K562 (cell line): ENCODE results near the gene PDE4D. TPM values are rescaled to one million over a fixed set of nuclear protein-coding genes. Genes with fewer than 3 reads are reported as not detected.

ENCODE experiments used
- ATAC-seq: fragments of 200-7000 bp; cut with Tn5 transposase; 3 replicates; pipeline ENCODE4 v1.9.1; 2020; ENCODE audit warnings: moderate library complexity
- BruUV-seq: library from RNA; stranded (reverse); fragments of 400-500 nt; replicated peaks from 2 replicates; lab custom pipeline; 2021; lab: Mats Ljungman, UMichigan
- CTCF ChIA-PET: fragments of 300-600 bp; formaldehyde crosslinking; extraction: SDS; loops from one replicate; lab custom pipeline; 2021; ENCODE audit warnings: low intra/inter-chr PET ratio; lab: Yijun Ruan, JAX
- POLR2A ChIA-PET: fragments of 300-600, 350-650 bp; sonication (Branson Sonifier 250); formaldehyde crosslinking; extraction: SDS; loops from one replicate; lab custom pipeline; 2021; ENCODE audit warnings: antibody characterized with exemption, inconsistent platforms; lab: Yijun Ruan, JAX
- DNase-seq, 4 experiments: peaks; one replicate each; pipeline versions ENCODE4 v3.0.0 to v3.0.0-alpha.2; 2011 to 2018; ENCODE audit warnings: low spot score in 3 of 4, mixed read lengths in 3 of 4; ENCODE audit errors: extremely low read depth in 1 of 4
- FAIRE-seq: peaks from 2 replicates; lab custom pipeline; 2011; peaks lifted over from hg19 to GRCh38; lab: Jason Lieb, UNC
- H2AFZ ChIP-seq: 2 replicates; pipeline ENCODE4 v1.6.0; 2011; ENCODE audit warnings: low read depth, low read length, control low read depth, inconsistent platforms
- H3K27ac ChIP-seq: fragments of 200-600 bp; 3 replicates; pipeline ENCODE4 v1.8.0; 2011; ENCODE audit warnings: low read depth, mild to moderate bottlenecking, control low read depth, inconsistent platforms, low read length, moderate library complexity, mixed read lengths; ENCODE audit errors: extremely low read depth
- H3K27me3 ChIP-seq, 2 experiments: fragments of 300-600 bp in 1 of 2; 2 replicates in 1 of 2; 3 replicates in 1 of 2; pipeline versions ENCODE4 v1.6.0 to v1.8.0; 2011; ENCODE audit warnings: inconsistent platforms in 2 of 2, low read length in 2 of 2, mild to moderate bottlenecking in 1 of 2, mixed read lengths in 1 of 2, moderate library complexity in 1 of 2; ENCODE audit not compliant: control insufficient read depth in 2 of 2, insufficient read depth in 2 of 2
- H3K36me3 ChIP-seq: fragments of 300-600 bp; 3 replicates; pipeline ENCODE4 v1.8.0; 2011; ENCODE audit warnings: mild to moderate bottlenecking, low read length, inconsistent platforms; ENCODE audit not compliant: control insufficient read depth, insufficient read depth
- H3K4me1 ChIP-seq, 2 experiments: fragments of 200-600 bp in 1 of 2; replicated peaks in 1 of 2; 2 replicates in 1 of 2; 3 replicates in 1 of 2; pipeline versions ENCODE4 v1.5.1 to v1.8.0; 2011; ENCODE audit warnings: inconsistent platforms in 2 of 2, low read length in 2 of 2, mild to moderate bottlenecking in 1 of 2, mixed read lengths in 1 of 2, moderate library complexity in 1 of 2; ENCODE audit not compliant: control insufficient read depth in 2 of 2, insufficient read depth in 2 of 2
- H3K4me2 ChIP-seq: 2 replicates; pipeline ENCODE4 v1.6.1; 2011; ENCODE audit warnings: low read length, control low read depth, inconsistent platforms, mixed read lengths; ENCODE audit not compliant: insufficient read depth
- H3K4me3 ChIP-seq: fragments of 200-600 bp; sonication (generic), shearing (Covaris generic); 2 replicates; pipeline ENCODE4 v1.5.1; 2016; ENCODE audit warnings: control low read depth, inconsistent platforms
- H3K79me2 ChIP-seq: fragments of 200-600 bp; 3 replicates; pipeline ENCODE4 v1.8.0; 2011; ENCODE audit warnings: low read length, inconsistent platforms; ENCODE audit not compliant: control insufficient read depth, insufficient read depth
- H3K9ac ChIP-seq, 2 experiments: 2 replicates each; pipeline versions ENCODE4 v1.6.0 to v1.6.1; 2011; ENCODE audit warnings: low read depth in 2 of 2, low read length in 2 of 2, control low read depth in 1 of 2, inconsistent platforms in 1 of 2, mild to moderate bottlenecking in 1 of 2, mixed read lengths in 1 of 2; ENCODE audit not compliant: insufficient read depth in 1 of 2
- H3K9me1 ChIP-seq: one replicate; pipeline ENCODE4 v1.6.0; 2011; ENCODE audit warnings: inconsistent platforms, mild to moderate bottlenecking, low read length, moderate library complexity; ENCODE audit not compliant: control insufficient read depth, insufficient read depth
- H3K9me3 ChIP-seq: replicated peaks from 2 replicates; pipeline ENCODE4 v1.5.1; 2011; ENCODE audit warnings: low read depth, low read length, inconsistent platforms; ENCODE audit not compliant: control insufficient read depth, insufficient read depth
- H4K20me1 ChIP-seq: replicated peaks from 2 replicates; pipeline ENCODE4 v1.6.1; 2011; ENCODE audit warnings: low read length, inconsistent platforms, mixed read lengths; ENCODE audit not compliant: control insufficient read depth, insufficient read depth
- C11orf30 ChIP-seq: fragments of 450-650 bp; IDR thresholded peaks from 2 replicates; pipeline ENCODE4 v1.6.1; 2016; ENCODE audit warnings: low read depth, mild to moderate bottlenecking
- FOXJ3 ChIP-seq: sonication (generic); formaldehyde crosslinking; IDR thresholded peaks from 2 replicates; pipeline ENCODE4 v1.4.0; 2020; ENCODE audit warnings: mild to moderate bottlenecking, missing genetic modification reagents
- MAFF ChIP-seq: IDR thresholded peaks from 2 replicates; pipeline ENCODE4 v1.6.1; 2012; ENCODE audit warnings: low read length, improper control_type of control experiment
- MAFG ChIP-seq: fragments of 450-650 bp; conservative IDR thresholded peaks from 2 replicates; pipeline ENCODE4 v1.6.1; 2016; ENCODE audit warnings: missing genetic modification characterization, missing compliant biosample characterization
- MAFK ChIP-seq: IDR thresholded peaks from 2 replicates; pipeline ENCODE4 v1.6.1; 2011; ENCODE audit warnings: low read length, improper control_type of control experiment
- NKRF ChIP-seq: fragments of 450-650 bp; IDR thresholded peaks from 2 replicates; pipeline ENCODE4 v1.6.1; 2016; ENCODE audit warnings: borderline replicate concordance
- SREBF2 ChIP-seq: sonication (generic); formaldehyde crosslinking; IDR thresholded peaks from 2 replicates; pipeline ENCODE4 v1.4.0; 2020; ENCODE audit warnings: mild to moderate bottlenecking, missing genetic modification reagents
- ZNF316 ChIP-seq: fragments of 450-650 bp; IDR thresholded peaks from 2 replicates; pipeline ENCODE4 v1.6.1; 2016
- ZNF668 ChIP-seq: fragments of 250-450 bp; sonication (Bioruptor Pico); IDR thresholded peaks from 2 replicates; pipeline ENCODE4 v1.8.0; 2022; ENCODE audit warnings: mild to moderate bottlenecking, inconsistent platforms
- in situ Hi-C: fragments of 300-500 bp; cut with MboI; formaldehyde crosslinking; loops from 4 replicates; pipeline ENCODE4 v1.15.0; 2018; ENCODE audit warnings: inconsistent platforms, mixed read lengths
- intact Hi-C: fragments of 100-400 bp; cut with micrococcal nuclease; formaldehyde crosslinking; loops from 2 replicates; pipeline ENCODE4 v1.14.2; 2022
- polyA plus RNA-seq, 8 experiments: library from polyadenylated mRNA; depleted of rRNA in 4 of 8; stranded (reverse) in 5 of 8; unstranded in 3 of 8; fragments of >200 nt; fragmentation: Nextera tagmentation in 2 of 8; fragmentation: Illumina TruSeq in 1 of 8; extraction: Ambion mirVana in 2 of 8; extraction: Trizol in 1 of 8; gene quantifications; 2 replicates each; pipeline versions ENCODE4 v1.2.1 to v1.2.3, GENCODE V29; 2011 to 2014; ENCODE audit warnings: inconsistent platforms in 1 of 8, missing spikeins in 1 of 8
- total RNA-seq, 7 experiments: library from RNA; depleted of rRNA in 6 of 7; stranded (reverse); fragments of >200 nt in 6 of 7; fragmentation: Illumina TruSeq in 2 of 7; extraction: Trizol in 2 of 7; gene quantifications; 2 replicates each; pipeline versions ENCODE4 v1.2.1 to v1.2.3, GENCODE V29; 2011 to 2021; ENCODE audit warnings: low replicate concordance in 1 of 7

PDE4D gene
- total and polyA plus RNA-seq, 9 of the 15 experiments (the other 6 are each of a cell fraction or from before 2014, with no cell fraction given) = 0.04 to 0.46 (median 0.13) TPM

- Histone ChIP-seq H4K20me1 (no peaks in the 10 kb centered on the region), H3K9ac (no peak overlapping the region), H3K4me2 (no peak overlapping the region), H3K4me3 (no peak overlapping the region), H3K9me3 (no peaks in the 10 kb centered on the region), H3K9me1 (no peaks in the 10 kb centered on the region), H3K27me3 (no peaks in the 10 kb centered on the region), H3K4me1 (no peaks in the 10 kb centered on the region), H3K36me3 (no peaks in the 10 kb centered on the region), H3K79me2 (no peaks in the 10 kb centered on the region)
- ChIA-PET POLR2A (no interaction called here), CTCF (no interaction called here)
- no TSS peak for BruUV-seq
- intact Hi-C loops = no loop called here
- DNase-seq (no peak), ATAC-seq (no peak), FAIRE-seq (no peak)
- in situ Hi-C loops = no loop called here
- TF ChIP-seq MAFG (tag) (peak; percentile 50), ZNF668 (CRISPR knock-in tag) (no peak), MAFK (peak; percentile 41; the same call in 1 of the 2 replicates), C11orf30 (0 out of 2 replicates have a peak, but pooled peaks have one; percentile 15), SREBF2 (no peak), FOXJ3 (no peak), NKRF (no peak), ZNF316 (peak; percentile 73), MAFF (peak; percentile 50; the same call in 1 of the 2 replicates)
- TF ChIP-seq, all 486 proteins: peak for 5
- H2AFZ ChIP-seq = no peak overlapping the region
- no peak overlapping the region for H3K27ac ChIP-seq
These were observed 685.1 kb downstream of the PDE4D start for GRCh38 chr5:59208474-59208873.
